ENCODE results near the gene MUSTN1.

DNA sequence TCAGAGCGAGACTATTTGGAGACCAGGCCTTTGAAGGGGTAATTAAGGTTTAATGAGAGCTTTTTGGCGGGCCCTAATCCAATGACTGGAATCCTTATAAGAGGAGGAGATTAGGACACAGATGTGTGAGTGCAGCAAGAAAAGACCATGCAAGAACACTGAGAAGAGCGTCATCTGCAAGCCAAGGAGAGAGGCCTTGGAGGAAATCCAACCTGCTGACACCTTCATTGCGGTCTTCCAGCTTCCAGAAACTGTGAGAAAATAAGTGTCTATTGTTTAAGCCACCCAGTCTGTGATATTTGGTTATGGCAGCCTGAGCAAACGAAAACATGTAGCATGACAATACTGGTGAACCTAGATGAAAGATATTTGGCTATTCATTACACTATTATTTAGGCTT is 23.0 kb upstream of the MUSTN1 start:
- TF ChIP-seq, protein P1, sequence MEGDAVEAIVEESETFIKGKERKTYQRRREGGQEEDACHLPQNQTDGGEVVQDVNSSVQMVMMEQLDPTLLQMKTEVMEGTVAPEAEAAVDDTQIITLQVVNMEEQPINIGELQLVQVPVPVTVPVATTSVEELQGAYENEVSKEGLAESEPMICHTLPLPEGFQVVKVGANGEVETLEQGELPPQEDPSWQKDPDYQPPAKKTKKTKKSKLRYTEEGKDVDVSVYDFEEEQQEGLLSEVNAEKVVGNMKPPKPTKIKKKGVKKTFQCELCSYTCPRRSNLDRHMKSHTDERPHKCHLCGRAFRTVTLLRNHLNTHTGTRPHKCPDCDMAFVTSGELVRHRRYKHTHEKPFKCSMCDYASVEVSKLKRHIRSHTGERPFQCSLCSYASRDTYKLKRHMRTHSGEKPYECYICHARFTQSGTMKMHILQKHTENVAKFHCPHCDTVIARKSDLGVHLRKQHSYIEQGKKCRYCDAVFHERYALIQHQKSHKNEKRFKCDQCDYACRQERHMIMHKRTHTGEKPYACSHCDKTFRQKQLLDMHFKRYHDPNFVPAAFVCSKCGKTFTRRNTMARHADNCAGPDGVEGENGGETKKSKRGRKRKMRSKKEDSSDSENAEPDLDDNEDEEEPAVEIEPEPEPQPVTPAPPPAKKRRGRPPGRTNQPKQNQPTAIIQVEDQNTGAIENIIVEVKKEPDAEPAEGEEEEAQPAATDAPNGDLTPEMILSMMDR (conservative IDR thresholded peaks at IDR 0.05; ENCODE audit: low read length): no peak
- no peak for TF ChIP-seq EZH2phosphoT487 (IDR thresholded peaks at IDR 0.05; ENCODE audit: borderline replicate concordance, low read depth, low read length)

Measured in OCI-LY7 (cell line).